Activated CD4-positive, alpha-beta T cell treated with anti-CD3 and anti-CD28 coated beads for 4 hours (primary cell): Measurements from ENCODE around the gene NAALADL2.
"Not testable (repeated sequence)": the region's sequence is repeated elsewhere in the genome, so short reads cannot be mapped to it uniquely, and the experiment has no call there.

Experiments used
- DNase-seq, 2 donors: peaks; one replicate each; pipeline ENCODE4 v3.0.0-alpha.2; 2020

The NAALADL2 gene

DNA sequence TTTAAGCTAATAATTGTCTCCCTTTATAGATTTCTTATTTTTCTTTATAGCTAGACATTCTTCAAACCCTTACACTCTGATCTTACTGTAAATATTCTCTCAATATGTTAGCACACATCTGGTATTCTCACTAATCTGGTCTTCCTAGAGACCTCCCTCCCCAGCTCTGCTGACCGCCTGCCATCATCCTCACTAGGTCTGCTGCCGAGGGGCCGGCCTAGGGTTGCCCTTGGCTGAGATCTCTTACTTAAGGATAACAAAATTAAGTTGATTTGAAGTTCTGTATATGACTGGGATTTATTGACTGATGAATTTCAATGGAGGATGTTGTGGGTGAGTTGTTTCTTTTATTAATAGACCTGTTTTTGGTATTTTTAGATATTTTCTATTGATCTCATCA, 586.6 kb downstream of the NAALADL2 start:
- DNase-seq = no peak

GRCh38 chr3:175447521-175447920, 588.4 kb downstream of the NAALADL2 start:
- no peak for DNase-seq

- no peak for DNase-seq
These were observed 594.2 kb downstream of the NAALADL2 start for GRCh38 chr3:175453361-175453760.

- no peak for DNase-seq
These were observed 597.3 kb downstream of the NAALADL2 start for GRCh38 chr3:175456466-175456865.

GRCh38 chr3:175457301-175457700, 598.2 kb downstream of the NAALADL2 start:
- DNase-seq = no peak

- DNase-seq = not testable (repeated sequence)
These were observed 601.8 kb downstream of the NAALADL2 start for GRCh38 chr3:175460849-175461399.

GRCh38 chr3:175464362-175464761, 605.2 kb downstream of the NAALADL2 start:
- DNase-seq = no peak

- DNase-seq = no peak
These were observed 610.0 kb downstream of the NAALADL2 start for GRCh38 chr3:175469124-175469523.

DNA sequence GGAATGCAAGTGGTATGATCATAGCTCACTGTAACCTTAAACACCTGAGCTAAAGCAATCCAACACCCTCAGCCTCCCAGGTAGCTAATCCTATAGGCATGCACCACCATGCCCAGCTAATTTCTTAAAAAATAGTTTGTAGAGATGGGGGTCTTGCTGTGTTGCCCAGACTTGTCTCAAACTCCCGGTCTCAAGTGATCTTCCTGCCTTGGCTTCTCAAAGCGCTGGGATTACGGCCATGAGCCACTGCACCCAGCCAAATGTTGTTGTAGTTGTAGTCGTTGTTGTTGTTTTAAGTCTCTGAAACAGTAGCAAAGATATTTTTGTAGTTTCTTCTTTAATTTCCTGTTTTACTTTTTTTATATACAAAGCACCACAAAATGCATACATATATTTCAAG, 616.6 kb downstream of the NAALADL2 start:
- DNase-seq = no peak

DNA sequence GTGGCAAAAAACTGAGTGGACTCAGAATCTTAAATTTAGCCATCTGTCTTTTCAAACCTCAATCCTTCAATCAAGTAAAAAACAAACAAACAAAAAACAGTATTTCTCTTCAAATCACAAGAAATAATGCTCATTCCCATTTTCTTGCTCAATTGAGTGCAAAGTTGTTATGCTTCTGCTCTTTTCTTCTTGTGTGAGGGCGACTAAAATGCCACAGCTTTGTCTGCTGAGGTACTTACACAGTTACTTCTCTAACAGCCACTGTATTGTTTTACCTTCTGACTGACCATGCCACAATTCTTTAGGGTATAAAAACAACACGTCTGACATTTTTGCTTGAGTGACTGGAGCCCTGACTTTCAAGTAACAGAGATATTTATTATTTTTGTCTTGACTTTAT, 617.4 kb downstream of the NAALADL2 start:
- no peak for DNase-seq

DNA sequence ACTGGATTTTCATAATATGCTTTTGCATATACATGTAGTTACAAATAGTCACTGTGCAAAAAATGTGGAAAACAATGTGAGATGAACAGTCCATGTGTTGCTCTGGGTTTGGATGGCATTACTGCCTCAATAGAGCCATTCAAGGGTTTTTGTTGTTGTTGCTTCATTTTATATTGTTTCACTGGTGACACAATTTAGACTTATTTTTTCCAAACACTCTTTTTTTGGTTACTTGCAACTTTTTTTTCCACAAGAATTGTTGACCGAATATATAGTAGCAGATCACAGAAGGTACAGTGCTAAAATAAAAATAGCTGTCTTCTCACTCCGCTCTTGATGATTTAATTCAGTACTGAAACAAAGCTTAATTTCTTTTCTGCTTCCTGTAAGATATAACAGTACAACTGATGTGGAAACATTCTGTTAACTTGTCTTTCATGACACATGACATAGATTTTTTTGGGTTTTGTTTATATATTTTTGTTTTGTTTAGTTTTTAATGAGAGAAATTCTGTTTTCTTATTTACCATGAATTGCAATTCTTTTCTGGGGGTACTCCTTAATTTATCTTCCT, 618.6 kb downstream of the NAALADL2 start:
- no peak for DNase-seq

GRCh38 chr3:175478301-175478700, 619.2 kb downstream of the NAALADL2 start:
- no peak for DNase-seq

DNA sequence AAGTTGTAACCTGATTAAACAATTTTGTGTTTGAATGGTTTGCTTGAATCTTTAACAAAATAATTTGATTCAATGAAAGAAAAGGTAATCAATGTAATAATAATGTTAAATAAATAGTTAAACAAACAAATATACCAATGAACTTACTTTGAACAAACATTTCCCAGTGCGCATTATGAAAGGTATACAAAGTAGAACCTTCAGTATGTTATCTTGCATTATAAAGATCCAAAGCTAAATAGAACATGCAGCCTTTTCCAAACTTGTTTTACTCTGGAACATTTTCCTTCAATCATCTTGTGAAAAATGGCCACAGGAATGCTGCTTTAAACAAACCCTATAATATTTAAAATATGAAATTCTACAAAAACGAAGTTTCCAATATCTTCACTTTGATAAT, 620.0 kb downstream of the NAALADL2 start:
- no peak for DNase-seq

- no peak for DNase-seq
These were observed 620.7 kb downstream of the NAALADL2 start for GRCh38 chr3:175479800-175480199.

DNA sequence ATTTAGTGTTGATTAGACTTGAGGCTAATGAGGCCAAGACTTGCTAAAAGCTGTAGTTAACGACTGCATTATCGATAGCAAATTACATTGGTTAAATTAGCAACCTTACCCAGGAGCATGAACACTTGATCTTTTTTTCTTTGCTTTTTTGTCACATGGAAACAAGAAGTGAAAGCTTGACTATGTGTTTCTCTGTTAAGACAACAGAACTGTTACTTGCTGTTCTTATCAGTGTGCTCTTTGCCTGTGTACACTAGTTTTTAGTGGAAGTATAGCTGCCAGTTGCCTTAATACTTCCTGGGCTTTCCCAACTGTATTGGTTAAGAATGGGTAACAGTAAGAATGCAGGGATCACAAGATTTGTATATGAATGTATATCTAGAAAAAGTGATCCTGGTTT, 625.5 kb downstream of the NAALADL2 start:
- DNase-seq = no peak

- DNase-seq = no peak
These were observed 626.3 kb downstream of the NAALADL2 start for GRCh38 chr3:175485436-175485835.

GRCh38 chr3:175486255-175486654, 627.1 kb downstream of the NAALADL2 start:
- DNase-seq = no peak

DNA sequence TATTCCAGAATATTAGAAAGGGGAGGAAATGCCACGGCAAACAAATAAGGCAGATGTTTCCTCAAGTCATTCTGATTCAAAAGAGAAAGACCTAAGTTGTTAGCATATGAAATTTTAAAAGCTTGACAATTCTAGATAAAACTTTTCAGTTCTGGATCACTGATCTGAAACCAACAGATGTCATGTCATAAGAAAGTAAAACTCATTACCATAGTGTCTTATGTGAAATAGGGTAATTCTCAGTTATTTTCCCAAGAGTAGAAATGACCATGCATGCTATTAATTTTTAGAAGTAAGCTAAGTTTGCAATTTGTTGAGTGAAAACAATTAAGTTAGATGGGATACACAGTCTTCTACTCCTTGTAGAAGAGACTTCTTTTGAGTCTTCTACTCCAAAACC, 630.3 kb downstream of the NAALADL2 start:
- no peak for DNase-seq

GRCh38 chr3:175493301-175493700, 634.2 kb downstream of the NAALADL2 start:
- no peak for DNase-seq

GRCh38 chr3:175495331-175495730, 636.2 kb downstream of the NAALADL2 start:
- no peak for DNase-seq

GRCh38 chr3:175502155-175502554, 643.0 kb downstream of the NAALADL2 start:
- DNase-seq = no peak

- no peak for DNase-seq
These were observed 652.2 kb downstream of the NAALADL2 start for GRCh38 chr3:175511219-175511785.

DNA sequence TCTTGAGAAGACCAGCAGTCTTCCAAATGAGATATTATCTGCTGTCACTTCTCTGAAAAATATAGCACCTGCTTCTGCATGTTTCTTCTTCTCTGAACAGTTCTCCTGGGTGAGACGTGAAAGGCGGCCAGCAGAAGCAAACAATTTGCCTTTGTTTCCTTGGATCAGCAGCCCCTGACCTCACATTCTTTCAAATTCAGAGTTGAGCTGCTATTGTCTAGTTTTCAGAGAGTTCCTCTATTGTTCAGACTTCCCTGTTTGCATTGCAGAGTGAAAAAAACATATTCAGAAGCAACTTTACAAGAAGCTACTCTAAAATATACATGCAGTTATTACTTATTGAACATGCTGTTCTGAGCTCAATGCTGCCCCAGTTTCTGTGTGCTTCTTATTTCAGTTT, 653.6 kb downstream of the NAALADL2 start:
- no peak for DNase-seq

DNA sequence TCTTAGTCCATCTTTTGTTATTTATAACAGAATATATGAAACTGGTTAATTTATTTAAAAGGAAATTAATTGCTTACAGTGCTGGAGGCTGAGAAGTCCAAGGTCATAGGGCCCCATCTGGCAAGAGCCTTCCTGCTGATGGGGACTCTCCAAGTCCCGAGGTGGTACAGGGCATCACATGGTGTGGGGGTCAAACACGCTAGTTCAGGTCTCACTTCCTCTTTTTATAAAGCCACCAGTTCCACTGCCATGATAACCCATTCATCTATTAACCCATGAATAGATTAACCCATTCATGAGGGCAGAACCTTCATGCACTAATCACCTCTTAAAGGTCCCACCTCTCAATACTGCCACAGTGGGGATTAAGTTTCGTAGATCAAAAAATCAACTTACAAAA, 659.3 kb downstream of the NAALADL2 start:
- no peak for DNase-seq

DNA sequence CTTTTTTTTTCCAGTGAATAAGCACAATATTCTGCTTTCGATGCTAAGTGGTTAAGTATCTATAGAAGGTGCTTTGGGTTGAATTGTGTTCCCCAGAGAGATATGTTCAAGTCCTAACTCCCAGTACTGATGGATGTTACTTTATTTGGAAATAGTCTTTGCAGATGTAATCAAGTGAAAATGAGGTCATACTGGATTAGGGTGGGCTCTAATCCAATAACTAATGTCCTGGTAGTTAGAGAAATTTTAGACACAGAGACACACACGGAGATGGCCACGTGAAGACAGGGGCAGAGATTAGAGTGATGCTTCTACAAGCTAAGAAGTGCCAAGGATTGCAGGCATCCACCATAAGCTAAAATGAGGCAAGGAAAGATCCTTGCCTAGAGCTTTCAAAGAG, 662.3 kb downstream of the NAALADL2 start:
- no peak for DNase-seq
